GM18511 (cell line): ENCODE data around the gene KEL.

Experiments used
- ATAC-seq: cut with Tn5 transposase; IDR thresholded peaks from one replicate; pipeline ENCODE4 v1.9.1; 2021; ENCODE audit warnings: mild to moderate bottlenecking, moderate library complexity; ENCODE audit not compliant: unreplicated experiment

KEL gene

DNA sequence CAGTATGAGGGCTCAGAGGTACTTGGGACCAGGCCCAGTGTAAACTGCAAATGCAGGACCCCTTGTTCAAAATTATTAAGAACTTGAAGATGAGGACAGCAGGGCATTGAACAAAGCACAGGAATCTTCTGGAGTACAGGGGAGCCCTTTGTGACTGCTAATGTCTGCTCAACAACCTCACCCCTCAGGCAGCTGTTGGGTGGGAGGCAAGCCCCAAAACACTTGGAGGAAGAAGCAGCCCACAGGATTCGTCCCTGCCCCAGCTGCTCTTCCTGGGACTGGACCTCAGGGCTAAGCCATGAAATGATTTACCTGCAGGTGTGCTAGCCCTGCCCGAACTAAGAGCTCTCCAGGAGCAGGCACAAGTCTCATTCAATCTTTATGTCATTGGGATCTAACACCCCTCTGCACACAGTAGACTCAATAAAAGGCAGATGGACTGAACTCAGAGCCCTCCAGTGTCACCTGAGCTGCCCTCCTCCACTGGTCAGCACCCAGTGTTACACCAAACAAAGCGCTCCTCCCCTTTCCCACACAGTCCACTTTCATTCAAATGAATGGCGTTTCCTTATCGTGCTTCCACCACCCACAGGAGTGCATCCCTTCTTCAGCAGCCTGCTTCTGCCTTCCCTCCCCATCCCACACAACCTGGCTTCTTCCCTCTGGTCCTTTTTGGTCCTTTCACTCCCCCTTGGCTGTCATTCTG is 29.6 kb downstream of the KEL start:
- ATAC-seq = no peak

DNA sequence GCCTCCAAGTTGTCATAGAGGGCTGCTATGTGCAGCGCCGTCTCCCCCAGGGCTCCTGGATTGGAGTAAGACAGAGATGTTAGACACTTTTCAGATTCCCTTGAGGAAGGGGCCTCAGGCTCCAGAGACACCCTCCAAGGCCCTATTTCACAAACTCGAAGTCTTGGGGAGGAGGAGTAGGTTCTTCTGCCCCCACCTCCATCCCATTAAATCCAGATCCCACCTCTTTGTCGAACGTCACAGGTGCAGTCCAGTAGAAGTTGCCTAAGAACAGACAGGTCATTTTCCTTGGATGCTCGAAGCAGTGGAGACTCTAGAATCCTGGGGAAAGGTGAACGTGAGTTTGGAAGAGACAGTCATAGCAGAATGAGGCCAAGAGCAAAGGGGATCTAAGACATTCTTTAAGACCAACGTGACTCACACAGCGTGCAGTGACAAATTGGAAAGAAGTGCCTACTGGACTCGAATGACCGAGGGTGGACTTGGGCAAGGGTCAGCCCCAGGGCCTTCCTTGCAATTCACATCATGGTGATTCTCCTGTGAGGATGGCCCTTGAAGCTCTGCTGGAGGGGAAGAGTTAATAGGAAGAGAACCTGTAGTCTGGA is 31.9 kb downstream of the KEL start:
- no peak for ATAC-seq

DNA sequence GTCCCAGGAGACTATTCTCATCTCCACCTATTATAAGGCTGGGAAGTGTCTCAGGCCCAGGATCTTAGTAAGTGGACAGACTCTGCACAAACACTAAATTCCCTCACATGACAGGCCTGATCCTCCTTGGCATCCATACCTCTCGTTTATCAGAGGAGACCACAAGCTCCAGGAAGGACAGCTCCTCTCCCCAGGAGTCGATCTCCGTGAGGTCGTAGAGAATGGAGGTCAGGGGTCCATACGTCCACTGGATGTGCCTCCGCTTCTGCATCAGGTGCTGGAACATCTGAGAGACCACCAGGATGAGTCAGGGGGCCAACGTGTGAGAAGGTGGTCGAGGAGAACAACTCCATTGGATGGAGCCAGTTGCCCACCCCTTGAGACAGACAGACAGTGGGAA is 34.2 kb downstream of the KEL start:
- ATAC-seq = no peak

GRCh38 chr7:142927085-142927745 is 34.9 kb downstream of the KEL start:
- no peak for ATAC-seq

DNA sequence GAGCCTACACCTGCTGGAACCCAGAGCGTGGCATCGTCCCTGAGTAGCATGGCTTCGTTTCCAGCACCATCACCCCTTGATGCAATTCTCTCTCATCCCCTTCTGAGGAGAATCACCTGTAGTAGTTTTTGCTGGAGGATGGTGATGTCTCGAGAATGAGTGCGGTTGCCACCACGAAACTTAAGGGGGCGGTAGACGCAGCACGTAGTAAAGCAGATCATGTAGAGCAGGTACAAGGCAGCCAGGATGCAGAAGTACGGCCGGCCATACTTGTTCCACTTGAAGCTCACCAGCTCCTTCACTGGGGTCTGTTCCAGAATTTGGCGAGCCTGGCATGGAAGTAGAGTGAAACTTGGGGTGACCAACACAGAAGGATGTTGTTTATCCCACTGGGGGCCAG is 36.8 kb downstream of the KEL start:
- ATAC-seq = no peak

DNA sequence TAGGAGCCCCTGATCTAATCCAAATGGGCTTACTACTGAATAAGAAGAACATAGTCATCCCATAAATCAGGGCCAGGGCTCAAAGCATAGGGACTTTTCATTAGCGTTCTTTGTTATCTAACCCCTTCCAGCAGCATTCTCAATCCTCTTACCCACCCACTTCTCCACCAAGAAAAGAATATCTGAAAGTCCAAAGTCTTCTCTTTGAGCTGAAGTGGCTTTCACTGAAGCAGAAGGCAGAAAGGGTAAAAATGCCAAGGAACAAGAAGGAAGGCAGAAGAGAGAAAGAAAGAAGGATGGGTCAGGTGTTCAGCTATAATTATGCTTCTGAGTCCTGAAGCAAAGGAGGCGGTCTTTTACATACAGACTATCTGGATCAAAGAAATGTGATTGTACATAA is 38.8 kb downstream of the KEL start:
- ATAC-seq = no peak

- no peak for ATAC-seq
Measured at GRCh38 chr7:142919656-142920055, 42.5 kb downstream of the KEL start.

GRCh38 chr7:142918901-142919300 is 43.3 kb downstream of the KEL start:
- no peak for ATAC-seq

DNA sequence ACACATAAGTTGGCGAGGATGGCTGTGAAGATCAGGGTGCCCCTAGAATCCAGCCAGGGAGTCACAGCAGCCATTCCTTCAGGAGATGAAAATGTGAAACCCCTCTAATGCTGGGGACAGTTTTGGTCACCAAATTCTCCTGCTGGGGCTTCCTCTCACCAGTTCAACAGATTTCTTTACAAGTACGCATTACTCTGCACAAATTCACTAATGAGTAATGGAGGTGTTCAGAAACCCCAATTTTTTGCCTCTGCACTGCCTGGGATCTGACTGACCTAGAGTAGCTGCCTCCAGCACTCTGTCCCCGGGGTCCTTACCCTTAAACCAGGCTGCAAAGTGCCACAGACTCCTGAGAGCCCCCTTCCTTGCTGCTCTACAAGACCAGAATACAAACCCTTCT is 44.7 kb downstream of the KEL start:
- no peak for ATAC-seq

DNA sequence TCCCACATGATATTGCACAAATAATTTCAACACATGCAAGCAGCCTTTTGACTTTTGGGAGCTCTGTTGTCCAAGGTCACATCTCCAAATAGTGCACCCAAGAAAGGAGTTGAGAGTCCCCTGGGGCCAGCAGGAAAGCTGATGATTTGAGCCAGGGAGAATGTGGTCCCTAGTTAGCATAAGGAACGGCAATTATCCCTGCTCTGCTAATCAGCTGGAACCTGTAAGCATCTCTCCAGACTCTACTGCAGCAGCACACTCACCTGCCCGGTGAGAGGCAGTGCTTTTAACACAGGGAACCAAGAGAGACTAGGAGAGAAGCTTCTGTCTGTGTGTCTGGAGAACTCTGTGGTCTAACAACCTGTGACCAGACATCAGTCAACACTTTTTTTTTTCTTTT is 45.7 kb downstream of the KEL start:
- ATAC-seq = no peak

DNA sequence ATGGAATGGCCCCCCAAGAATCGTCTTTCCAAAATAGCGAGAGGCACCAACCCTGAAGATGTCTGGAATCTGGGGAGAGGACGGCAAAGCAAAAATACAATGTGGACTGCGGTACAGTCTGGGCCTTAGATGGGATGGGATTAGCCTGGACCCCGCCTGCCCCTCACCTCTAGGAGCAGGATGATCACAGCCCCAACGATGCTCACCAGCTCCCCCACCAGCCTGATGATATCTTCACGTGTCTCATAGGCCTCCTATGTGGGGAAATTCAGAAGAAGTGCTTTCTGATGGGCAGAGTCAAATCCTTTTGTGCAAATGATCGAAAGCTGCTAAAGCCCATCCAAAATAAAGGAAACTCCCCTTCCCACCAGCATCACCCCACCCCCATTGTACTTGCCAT is 46.8 kb downstream of the KEL start:
- no peak for ATAC-seq

GRCh38 chr7:142914121-142914520 is 48.0 kb downstream of the KEL start:
- ATAC-seq = no peak

DNA sequence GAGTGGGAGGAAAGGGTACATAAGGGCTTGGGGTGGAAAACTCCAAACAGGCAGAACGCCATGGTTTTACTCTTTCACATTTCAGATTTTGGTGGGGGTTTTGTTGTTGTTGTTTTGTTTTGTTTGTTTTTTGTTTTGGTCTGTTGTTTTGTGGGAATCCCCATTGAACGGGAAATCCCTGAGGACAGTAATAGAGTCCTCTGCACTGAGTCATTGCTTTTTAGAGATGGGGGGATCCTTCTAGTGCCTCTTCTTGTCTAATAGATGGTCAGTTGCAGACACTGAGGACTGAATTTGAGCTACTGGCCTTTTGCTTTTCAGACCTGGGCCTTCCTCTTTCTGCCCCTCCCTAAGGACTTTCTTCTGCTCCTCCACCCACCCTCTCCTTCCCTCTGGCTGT is 48.6 kb downstream of the KEL start:
- no peak for ATAC-seq

DNA sequence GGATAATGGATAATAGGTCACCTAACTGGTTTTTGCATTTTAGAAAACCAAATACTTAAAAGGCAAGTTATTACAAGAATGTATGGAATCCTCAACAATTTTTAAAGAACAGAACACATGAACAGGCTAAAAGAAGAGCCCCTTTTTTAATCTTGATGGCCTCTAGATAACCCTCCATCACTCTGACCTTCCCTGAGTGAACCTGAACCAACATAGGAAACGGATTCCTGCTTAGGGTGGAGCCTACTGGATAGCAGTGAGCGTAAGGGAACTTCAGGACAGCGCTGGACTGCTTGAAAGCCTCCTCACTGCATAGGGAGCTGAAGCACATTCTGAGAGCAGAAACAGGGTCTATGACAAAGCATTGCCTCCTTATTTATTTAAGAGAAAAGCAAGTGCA is 49.1 kb downstream of the KEL start:
- ATAC-seq = no peak

- no peak for ATAC-seq
Measured at GRCh38 chr7:142910481-142910880, 51.7 kb downstream of the KEL start.

GRCh38 chr7:142910031-142910433 is 52.1 kb downstream of the KEL start:
- no peak for ATAC-seq

GRCh38 chr7:142908921-142909890 is 53.0 kb downstream of the KEL start:
- ATAC-seq = no peak

GRCh38 chr7:142908290-142908689 is 53.9 kb downstream of the KEL start:
- ATAC-seq = no peak

DNA sequence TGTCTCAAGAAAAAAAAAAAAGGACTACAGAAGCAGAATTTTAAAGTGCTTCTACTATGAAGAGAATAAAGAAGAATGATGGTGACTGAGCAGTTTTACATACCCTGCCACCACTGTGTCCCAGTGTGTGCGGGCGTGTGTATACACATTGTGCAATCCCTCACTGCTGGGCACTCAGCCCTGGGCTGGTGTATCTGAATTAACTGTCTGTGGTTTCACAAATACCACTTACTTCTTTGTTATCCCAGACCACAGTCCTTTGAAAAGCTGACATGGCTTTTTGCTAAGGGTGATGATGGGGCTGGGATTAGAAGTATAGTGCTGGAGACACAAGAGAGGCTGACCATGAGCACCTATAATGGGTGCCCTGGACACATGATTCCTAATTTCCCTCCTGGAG is 55.5 kb downstream of the KEL start:
- ATAC-seq = no peak

DNA sequence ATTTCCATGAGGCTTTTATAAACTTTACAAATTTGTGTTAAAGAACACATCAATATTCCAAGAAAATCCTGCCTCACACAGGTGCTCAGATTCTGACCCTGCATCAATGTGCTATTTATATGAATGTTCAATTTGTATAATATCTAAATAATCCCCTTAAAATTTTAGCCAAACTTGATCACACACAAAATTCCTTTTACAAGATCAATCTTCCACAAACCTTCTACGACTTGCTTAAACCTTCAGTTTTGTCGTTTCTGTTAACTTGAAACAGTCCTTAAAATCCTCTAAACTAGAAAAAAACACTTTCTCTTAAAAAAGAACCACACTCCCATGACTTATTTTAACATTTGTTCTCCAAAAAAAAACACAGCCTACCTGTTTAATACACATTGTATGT is 56.4 kb downstream of the KEL start:
- ATAC-seq = no peak

- no peak for ATAC-seq
Measured at GRCh38 chr7:142904128-142904527, 58.0 kb downstream of the KEL start.
